HG03565 (cell line): ENCODE data around the gene LRTM2.

Experiments used
- ATAC-seq: cut with Tn5 transposase; IDR thresholded peaks from one replicate; pipeline ENCODE4 v1.9.1; 2021; ENCODE audit warnings: mild to moderate bottlenecking, moderate library complexity; ENCODE audit not compliant: unreplicated experiment

LRTM2 gene

GRCh38 chr12:1864456-1864855, 44.1 kb downstream of the LRTM2 start:
- ATAC-seq = no peak

GRCh38 chr12:1864867-1865266, 44.5 kb downstream of the LRTM2 start:
- no peak for ATAC-seq

- ATAC-seq = no peak
These were observed 45.0 kb downstream of the LRTM2 start for GRCh38 chr12:1865284-1865866.

GRCh38 chr12:1869145-1869544, 48.8 kb downstream of the LRTM2 start:
- ATAC-seq = no peak

GRCh38 chr12:1870086-1870485, 49.7 kb downstream of the LRTM2 start:
- no peak for ATAC-seq

GRCh38 chr12:1870998-1871917, 50.9 kb downstream of the LRTM2 start:
- no peak for ATAC-seq

GRCh38 chr12:1872001-1872400, 51.6 kb downstream of the LRTM2 start:
- no peak for ATAC-seq

GRCh38 chr12:1872448-1872847, 52.1 kb downstream of the LRTM2 start:
- no peak for ATAC-seq

GRCh38 chr12:1873531-1874510, 53.5 kb downstream of the LRTM2 start:
- ATAC-seq = no peak

- ATAC-seq = no peak
These were observed 55.2 kb downstream of the LRTM2 start for GRCh38 chr12:1875608-1876007.

- no peak for ATAC-seq
These were observed 55.7 kb downstream of the LRTM2 start for GRCh38 chr12:1876086-1876485.

GRCh38 chr12:1877169-1877878, 57.0 kb downstream of the LRTM2 start:
- no peak for ATAC-seq

GRCh38 chr12:1878214-1878613, 57.8 kb downstream of the LRTM2 start:
- no peak for ATAC-seq

GRCh38 chr12:1878695-1879094, 58.3 kb downstream of the LRTM2 start:
- no peak for ATAC-seq

- no peak for ATAC-seq
These were observed 59.3 kb downstream of the LRTM2 start for GRCh38 chr12:1879633-1880032.

- no peak for ATAC-seq
These were observed 59.9 kb downstream of the LRTM2 start for GRCh38 chr12:1880153-1880845.

GRCh38 chr12:1880876-1881275, 60.5 kb downstream of the LRTM2 start:
- no peak for ATAC-seq

- no peak for ATAC-seq
These were observed 60.9 kb downstream of the LRTM2 start for GRCh38 chr12:1881301-1881700.

GRCh38 chr12:1881936-1882335, 61.6 kb downstream of the LRTM2 start:
- no peak for ATAC-seq

GRCh38 chr12:1882405-1882804, 62.0 kb downstream of the LRTM2 start:
- ATAC-seq = no peak
